ENCODE measurements around the gene OR5AN1. TPM values are rescaled to one million over a fixed set of nuclear protein-coding genes. Genes with fewer than 3 reads are reported as not detected.

Gene OR5AN1, protein sequence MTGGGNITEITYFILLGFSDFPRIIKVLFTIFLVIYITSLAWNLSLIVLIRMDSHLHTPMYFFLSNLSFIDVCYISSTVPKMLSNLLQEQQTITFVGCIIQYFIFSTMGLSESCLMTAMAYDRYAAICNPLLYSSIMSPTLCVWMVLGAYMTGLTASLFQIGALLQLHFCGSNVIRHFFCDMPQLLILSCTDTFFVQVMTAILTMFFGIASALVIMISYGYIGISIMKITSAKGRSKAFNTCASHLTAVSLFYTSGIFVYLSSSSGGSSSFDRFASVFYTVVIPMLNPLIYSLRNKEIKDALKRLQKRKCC
- not detected in 5 replicates for total RNA-seq (2022; extraction: Qiagen RNA extraction; ENCODE audit: low read depth)

GRCh38 chr11:59358595-59358994 is at the start of gene OR5AN1:
Gene OR5AN1 (plus strand): TSS chr11:59358895. CDS start chr11:59364459, 5,564 bp downstream.

Other genes starting within 250 kb of the OR5AN1 start
- 6.5 to 8.9 TPM (median 8.2 TPM) in 5 replicates for gene FAM111A, start 216.0 kb upstream of the OR5AN1 start, total RNA-seq (2022; extraction: Qiagen RNA extraction; ENCODE audit: low read depth)
- 3.7 to 5.0 TPM (median 4.5 TPM) in 5 replicates for gene DTX4, start 186.8 kb upstream of the OR5AN1 start, total RNA-seq (2022; extraction: Qiagen RNA extraction; ENCODE audit: low read depth)
- gene MPEG1, start 146.0 kb upstream of the OR5AN1 start, total RNA-seq (2022; extraction: Qiagen RNA extraction; ENCODE audit: low read depth): not detected in 5 replicates
- gene OR5A2, start 67.5 kb downstream of the OR5AN1 start, total RNA-seq (2022; extraction: Qiagen RNA extraction; ENCODE audit: low read depth): not detected in 5 replicates
- not detected in 5 replicates for gene OR5A1, start 77.6 kb downstream of the OR5AN1 start, total RNA-seq (2022; extraction: Qiagen RNA extraction; ENCODE audit: low read depth)
- not detected in 5 replicates for gene OR4D6, start 98.1 kb downstream of the OR5AN1 start, total RNA-seq (2022; extraction: Qiagen RNA extraction; ENCODE audit: low read depth)
- gene OR4D10, start 114.4 kb downstream of the OR5AN1 start, total RNA-seq (2022; extraction: Qiagen RNA extraction; ENCODE audit: low read depth): not detected in 5 replicates
- not detected in 5 replicates for gene OR4D11, start 144.7 kb downstream of the OR5AN1 start, total RNA-seq (2022; extraction: Qiagen RNA extraction; ENCODE audit: low read depth)
- gene OR4D9, start 152.6 kb downstream of the OR5AN1 start, total RNA-seq (2022; extraction: Qiagen RNA extraction; ENCODE audit: low read depth): not detected in 5 replicates

Measured in A549 treated with GW870086 at 1 μM for 4 hours (cell line).